HepG2 (cell line): Measurements from ENCODE around the gene TUBE1. TPM values are rescaled to one million over a fixed set of nuclear protein-coding genes. Genes with fewer than 3 reads are reported as not detected.

Source experiments
- ATAC-seq: fragments of 200-7000 bp; cut with Tn5 transposase; 3 replicates; pipeline ENCODE4 v1.9.1; 2020; ENCODE audit warnings: mild to moderate bottlenecking, moderate library complexity
- BruUV-seq: library from RNA; stranded (reverse); fragments of 400-500 nt; replicated peaks from 2 replicates; lab custom pipeline; 2021; lab: Mats Ljungman, UMichigan
- CTCF ChIA-PET: fragments of 300-600 bp; formaldehyde crosslinking; extraction: SDS; loops from one replicate; lab custom pipeline; 2021; ENCODE audit warnings: low total read pairs, inconsistent platforms, low intra/inter-chr PET ratio; lab: Yijun Ruan, JAX
- POLR2A ChIA-PET: fragments of 350-600 bp; sonication (Branson Sonifier 250); formaldehyde crosslinking; loops from one replicate; lab custom pipeline; 2020; ENCODE audit warnings: antibody characterized with exemption, inconsistent platforms; lab: Yijun Ruan, JAX
- DNase-seq: peaks from one replicate; pipeline ENCODE4 v3.0.0-alpha.2; 2015; ENCODE audit warnings: low spot score
- FAIRE-seq: peaks from 3 replicates; lab custom pipeline; 2011; peaks lifted over from hg19 to GRCh38; lab: Jason Lieb, UNC
- H2AFZ ChIP-seq: one replicate; pipeline ENCODE4 v1.6.1; 2011; ENCODE audit warnings: low read length, inconsistent platforms
- H3K27ac ChIP-seq: fragments of 300-600 bp; 3 replicates; pipeline ENCODE4 v1.8.0; 2011; ENCODE audit warnings: mixed run types, mild to moderate bottlenecking, mixed read lengths, low read length, inconsistent platforms; ENCODE audit not compliant: insufficient read depth; ENCODE audit errors: extremely low read length
- H3K27me3 ChIP-seq, 2 experiments: fragments of 200-600 bp in 1 of 2; 2 replicates in 1 of 2; 3 replicates in 1 of 2; pipeline versions ENCODE4 v1.6.0 to v1.8.0; 2011; ENCODE audit warnings: low read length in 2 of 2, mild to moderate bottlenecking in 2 of 2, moderate library complexity in 2 of 2, inconsistent platforms in 1 of 2; ENCODE audit not compliant: insufficient read depth in 2 of 2, control insufficient read depth in 1 of 2
- H3K36me3 ChIP-seq, 2 experiments: fragments of 200-600 bp in 1 of 2; replicated peaks in 1 of 2; 2 replicates in 1 of 2; 3 replicates in 1 of 2; pipeline versions ENCODE4 v1.5.1 to v1.8.0; 2011; ENCODE audit warnings: low read length in 2 of 2, inconsistent platforms in 1 of 2; ENCODE audit not compliant: insufficient read depth in 2 of 2, control insufficient read depth in 1 of 2
- H3K4me1 ChIP-seq: 2 replicates; pipeline ENCODE4 v1.5.1; 2012; ENCODE audit warnings: low read length, inconsistent platforms; ENCODE audit not compliant: insufficient read depth
- H3K4me2 ChIP-seq: 2 replicates; pipeline ENCODE4 v1.6.0; 2011; ENCODE audit warnings: low read depth, low read length, inconsistent platforms
- H3K4me3 ChIP-seq, 3 experiments: fragments of 200-600 bp in 1 of 3; sonication (generic), shearing (Covaris generic) in 1 of 3; replicated peaks in 1 of 3; 2 replicates each; pipeline ENCODE4 v1.5.1; 2011 to 2016; ENCODE audit warnings: low read length in 3 of 3, inconsistent platforms in 2 of 3, low read depth in 2 of 3, mild to moderate bottlenecking in 2 of 3, control low read depth in 1 of 3, mixed read lengths in 1 of 3; ENCODE audit not compliant: insufficient read depth in 1 of 3
- H3K79me2 ChIP-seq: one replicate; pipeline ENCODE4 v1.6.1; 2011; ENCODE audit warnings: low read length, inconsistent platforms; ENCODE audit not compliant: insufficient read depth
- H3K9ac ChIP-seq: 2 replicates; pipeline ENCODE4 v1.6.0; 2011; ENCODE audit warnings: mild to moderate bottlenecking, low read depth, low read length, inconsistent platforms; ENCODE audit not compliant: insufficient read depth
- H3K9me3 ChIP-seq: 2 replicates; pipeline ENCODE4 v1.5.1; 2012; ENCODE audit warnings: mild to moderate bottlenecking, low read length
- H4K20me1 ChIP-seq: 2 replicates; pipeline ENCODE4 v1.6.0; 2011; ENCODE audit warnings: inconsistent platforms, mild to moderate bottlenecking, low read length, moderate library complexity; ENCODE audit not compliant: insufficient read depth
- ASH2L ChIP-seq: fragments of 300-600, 200-600 bp; sonication (generic); IDR thresholded peaks from 2 replicates; pipeline ENCODE4 v1.7.0; 2017; ENCODE audit warnings: low read depth, mild to moderate bottlenecking, moderate library complexity, mixed read lengths, low read length; ENCODE audit not compliant: insufficient read length
- ETS1 ChIP-seq: sonication (generic); formaldehyde crosslinking; IDR thresholded peaks from 2 replicates; pipeline ENCODE4 v1.4.0; 2020; ENCODE audit warnings: missing genetic modification reagents
- HNF1A ChIP-seq, 2 experiments: sonication (generic) in 1 of 2; formaldehyde crosslinking in 1 of 2; IDR thresholded peaks; 2 replicates each; pipeline versions ENCODE4 v1.4.0 to v1.6.1; 2016 to 2020; ENCODE audit warnings: borderline replicate concordance in 1 of 2, low read depth in 1 of 2, mild to moderate bottlenecking in 1 of 2, missing genetic modification reagents in 1 of 2
- POLR2A ChIP-seq, 2 experiments: IDR thresholded peaks; 2 replicates each; pipeline ENCODE4 v1.6.1; 2011; ENCODE audit warnings: low read depth in 2 of 2, low read length in 2 of 2, mild to moderate bottlenecking in 1 of 2, moderate library complexity in 1 of 2; ENCODE audit not compliant: insufficient read depth in 1 of 2
- SIN3A ChIP-seq: IDR thresholded peaks from 2 replicates; pipeline ENCODE4 v1.6.1; 2011; ENCODE audit warnings: low read depth, mild to moderate bottlenecking, control low read depth, low read length, borderline replicate concordance
- SUZ12 ChIP-seq: fragments of 150-350 bp; IDR thresholded peaks from 2 replicates; pipeline ENCODE4 v1.6.1; 2014; ENCODE audit warnings: low read depth, low read length
- ZNF672 ChIP-seq: sonication (generic); formaldehyde crosslinking; IDR thresholded peaks from 2 replicates; pipeline ENCODE4 v1.8.1; 2022; ENCODE audit warnings: missing genetic modification reagents
- ZSCAN29 ChIP-seq: sonication (generic); formaldehyde crosslinking; conservative IDR thresholded peaks from 2 replicates; pipeline ENCODE4 v1.4.0; 2020; ENCODE audit warnings: mild to moderate bottlenecking, missing genetic modification reagents
- WGBS: methylation state at CpG from one replicate; pipeline ENCODE4 v1.1.6; 2017; ENCODE audit warnings: low lambda C conversion rate; 5-methylcytosine and 5-hydroxymethylcytosine counted together
- in situ Hi-C: cut with HindIII; loops from 2 replicates; pipeline ENCODE4 v1.10.0; 2017; ENCODE audit warnings: low pct_unique_long_range_greater_than_20kb; ENCODE audit not compliant: extremely low pct_ligation_motif_present
- intact Hi-C: fragments of 100-400 bp; cut with micrococcal nuclease; formaldehyde crosslinking; loops from one replicate; pipeline ENCODE4 v1.10.0; 2022; ENCODE audit not compliant: unreplicated experiment
- polyA plus RNA-seq, 8 experiments: library from polyadenylated mRNA; depleted of rRNA in 3 of 8; stranded (reverse) in 7 of 8; unstranded in 1 of 8; fragments of >200 nt; fragmentation: Illumina TruSeq in 4 of 8; extraction: Trizol in 4 of 8; gene quantifications; 2 replicates each; pipeline versions ENCODE4 v1.2.1 to v1.2.3, GENCODE V29; 2011 to 2016; ENCODE audit warnings: low read depth in 4 of 8, missing spikeins in 1 of 8, mixed read lengths in 1 of 8; ENCODE audit not compliant: insufficient read depth in 1 of 8
- total RNA-seq, 5 experiments: library from RNA; depleted of rRNA; stranded (reverse); fragments of >200 nt; fragmentation: Illumina TruSeq; extraction: Trizol; gene quantifications; 2 replicates each; pipeline ENCODE4 v1.2.3, GENCODE V29; 2016; ENCODE audit warnings: low read depth in 1 of 5

The TUBE1 gene
- total and polyA plus RNA-seq, 2 of the 13 experiments (the other 11 are each of a cell fraction or from before 2014, with no cell fraction given) = 17.3 to 22.6 TPM

- in situ Hi-C loops = no loop called here
Observed at GRCh38 chr6:112033791-112034615, 53.3 kb downstream of the TUBE1 start.

More at GRCh38 chr6:112033791-112034615, 53.3 kb downstream of the TUBE1 start:
- peaks cover 0 to 10% of the 10 kb centered on the region in 2 experiments; a peak in 3 of 5 replicates for H3K27me3 ChIP-seq
- H3K9me3 ChIP-seq = no peaks in the 10 kb centered on the region
- H3K9ac ChIP-seq = no peak overlapping the region
- DNase-seq (no peak), ATAC-seq (peak; percentile 52), FAIRE-seq (no peak)
- no peak overlapping the region for H3K27ac ChIP-seq
- CTCF ChIA-PET = no interaction called here
- 18% methylated on average over 6 of the region's 6 CpGs for WGBS
- no peaks in the 10 kb centered on the region for H3K79me2 ChIP-seq
- TF ChIP-seq ZSCAN29 = no peak
- no peak for TF ChIP-seq SUZ12
- no peak for TF ChIP-seq SIN3A
- TF ChIP-seq POLR2A (IDR thresholded peaks at IDR 0.05; ENCODE audit: insufficient read depth in 1 of 2, low read depth in 2 of 2, low read length in 2 of 2) = no peak
- no peak for TF ChIP-seq HNF1A (IDR thresholded peaks at IDR 0.05; ENCODE audit: low read depth)
- TF ChIP-seq HNF1A (CRISPR knock-in tag; IDR thresholded peaks at IDR 0.05; ENCODE audit: borderline replicate concordance) = no peak
- TF ChIP-seq ASH2L = no peak
- TF ChIP-seq ETS1 (CRISPR knock-in tag) = no peak
- no peak for TF ChIP-seq ZNF672
- H3K4me3 ChIP-seq = no peak overlapping the region
- no peaks in the 10 kb centered on the region for H3K36me3 ChIP-seq
- H3K4me1 ChIP-seq = peaks cover 27% of the 10 kb centered on the region
- H3K4me2 ChIP-seq = no peak overlapping the region
- no TSS peak for BruUV-seq
- intact Hi-C loops = no loop called here
- POLR2A ChIA-PET = no interaction called here
- no peak overlapping the region for H2AFZ ChIP-seq
- H4K20me1 ChIP-seq = no peaks in the 10 kb centered on the region
